Breast epithelium (tissue), 3 donors: ENCODE results near the gene FANCG.
A peak's percentile ranks its signal among the peaks of the same experiment; 100 is the strongest.

ENCODE experiments used
- POLR2A ChIP-seq: fragments of 450-650 bp; IDR thresholded peaks from one replicate; pipeline ENCODE4 v1.6.1; 2016; ENCODE audit warnings: antibody characterized with exemption, mild to moderate bottlenecking, moderate library complexity
- POLR2AphosphoS5 ChIP-seq, 3 donors: sonication (generic); formaldehyde crosslinking; IDR thresholded peaks; one replicate each; pipeline ENCODE4 v1.6.1; 2017; ENCODE audit warnings: antibody characterized with exemption in 3 of 3
- TF ChIP-seq, protein P1 (sequence below), 3 donors: fragments of 450-650 bp; IDR thresholded peaks; one replicate each; pipeline ENCODE4 v1.5.1; 2016 to 2017; ENCODE audit warnings: antibody characterized with exemption in 3 of 3, mild to moderate bottlenecking in 3 of 3, moderate library complexity in 3 of 3

DNA sequence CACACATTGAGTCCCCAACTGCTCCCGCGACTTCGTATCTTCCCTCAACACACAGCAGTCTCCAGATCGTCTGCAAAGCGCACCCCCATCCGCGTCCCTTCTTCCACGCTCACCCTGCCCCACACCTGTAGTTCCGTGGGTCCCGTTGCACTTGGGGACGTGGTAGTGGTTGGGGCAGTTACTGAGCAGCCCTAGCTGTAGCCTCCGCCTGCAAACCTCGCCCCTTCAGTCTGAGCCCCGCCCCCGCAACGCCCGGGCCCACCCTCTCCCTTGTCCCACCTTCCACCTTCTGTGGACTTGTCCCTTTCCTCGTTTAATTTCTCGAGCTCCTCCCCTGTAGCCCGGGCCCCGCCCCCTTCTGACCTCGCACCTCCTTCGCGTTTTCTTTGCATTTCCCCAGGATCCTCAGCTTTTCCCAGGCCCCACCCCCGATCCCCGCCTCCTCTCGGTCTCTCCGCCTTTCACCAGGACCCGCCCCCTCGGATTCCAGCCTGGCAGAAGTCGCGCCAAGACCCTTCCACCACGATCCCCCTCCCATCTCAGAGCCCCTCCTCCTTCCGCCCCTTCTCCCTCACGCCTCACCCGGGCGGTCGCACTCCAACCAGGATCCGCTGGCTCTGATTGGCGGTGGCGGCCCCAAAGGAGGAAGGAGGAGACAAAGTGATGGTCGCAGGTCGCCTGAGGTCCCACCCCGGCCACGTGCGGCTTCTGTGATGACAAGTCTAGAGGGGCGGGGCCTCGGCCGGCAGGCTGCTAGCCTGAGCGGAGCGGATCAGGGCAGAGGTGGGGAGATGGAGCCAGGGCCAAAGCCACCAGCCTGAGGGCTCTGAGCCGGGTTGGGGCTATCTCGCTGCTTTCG is 36.2 kb upstream of the FANCG start, which contains the start of gene ATOSB:
- TF ChIP-seq, protein P1, sequence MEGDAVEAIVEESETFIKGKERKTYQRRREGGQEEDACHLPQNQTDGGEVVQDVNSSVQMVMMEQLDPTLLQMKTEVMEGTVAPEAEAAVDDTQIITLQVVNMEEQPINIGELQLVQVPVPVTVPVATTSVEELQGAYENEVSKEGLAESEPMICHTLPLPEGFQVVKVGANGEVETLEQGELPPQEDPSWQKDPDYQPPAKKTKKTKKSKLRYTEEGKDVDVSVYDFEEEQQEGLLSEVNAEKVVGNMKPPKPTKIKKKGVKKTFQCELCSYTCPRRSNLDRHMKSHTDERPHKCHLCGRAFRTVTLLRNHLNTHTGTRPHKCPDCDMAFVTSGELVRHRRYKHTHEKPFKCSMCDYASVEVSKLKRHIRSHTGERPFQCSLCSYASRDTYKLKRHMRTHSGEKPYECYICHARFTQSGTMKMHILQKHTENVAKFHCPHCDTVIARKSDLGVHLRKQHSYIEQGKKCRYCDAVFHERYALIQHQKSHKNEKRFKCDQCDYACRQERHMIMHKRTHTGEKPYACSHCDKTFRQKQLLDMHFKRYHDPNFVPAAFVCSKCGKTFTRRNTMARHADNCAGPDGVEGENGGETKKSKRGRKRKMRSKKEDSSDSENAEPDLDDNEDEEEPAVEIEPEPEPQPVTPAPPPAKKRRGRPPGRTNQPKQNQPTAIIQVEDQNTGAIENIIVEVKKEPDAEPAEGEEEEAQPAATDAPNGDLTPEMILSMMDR (IDR thresholded peaks at IDR 0.05): no peak
- TF ChIP-seq POLR2A (no peak), POLR2AphosphoS5 (IDR thresholded peaks at IDR 0.05) (peak; percentile 22 to 56 (median 43))
